NCI-H345 (cell line): ENCODE results near the gene TRAF4.

Experiments
- DNase-seq: peaks from one replicate; lab custom pipeline; 2025; lab: John Stamatoyannopoulos, UW

Gene TRAF4

GRCh38 chr17:28743243-28744103 is at the start of gene TRAF4:
TSS of gene TRAF4 (plus strand) at chr17:28744011. CDS start at chr17:28744113, 102 bp downstream.
- DNase-seq, result peak; percentile 93

GRCh38 chr17:28698253-28698941 is 45.4 kb upstream of the TRAF4 start:
- no peak for DNase-seq

GRCh38 chr17:28700278-28700677 is 43.5 kb upstream of the TRAF4 start:
- no peak for DNase-seq

GRCh38 chr17:28700830-28701492 is 42.9 kb upstream of the TRAF4 start:
- DNase-seq, result no peak

- peak; percentile 77 for DNase-seq
Measured at GRCh38 chr17:28702026-28702751, 41.6 kb upstream of the TRAF4 start.

- no peak for DNase-seq
Measured at GRCh38 chr17:28702752-28703150, 41.1 kb upstream of the TRAF4 start.

GRCh38 chr17:28703552-28704218 is 40.1 kb upstream of the TRAF4 start:
- DNase-seq, result no peak

GRCh38 chr17:28704219-28704858 is 39.5 kb upstream of the TRAF4 start:
- no peak for DNase-seq

GRCh38 chr17:28705074-28705659 is 38.6 kb upstream of the TRAF4 start:
- DNase-seq, result peak; percentile 28

- no peak for DNase-seq
Measured at GRCh38 chr17:28705728-28706334, 38.0 kb upstream of the TRAF4 start.

- no peak for DNase-seq
Measured at GRCh38 chr17:28706471-28707338, 37.1 kb upstream of the TRAF4 start.

GRCh38 chr17:28707339-28707720 is 36.5 kb upstream of the TRAF4 start:
- no peak for DNase-seq

- peak; percentile 95 for DNase-seq
Measured at GRCh38 chr17:28710861-28711722, 32.7 kb upstream of the TRAF4 start.

- peak; percentile 73 for DNase-seq
Measured at GRCh38 chr17:28711723-28712031, 32.1 kb upstream of the TRAF4 start, which contains the start of gene PROCA1. TSS of gene PROCA1 (minus strand) at chr17:28711888. CDS start at chr17:28711660, 228 bp downstream.

- peak; percentile 70 for DNase-seq
Measured at GRCh38 chr17:28712032-28712704, 31.6 kb upstream of the TRAF4 start.

GRCh38 chr17:28712705-28713415 is 31.0 kb upstream of the TRAF4 start:
- no peak for DNase-seq

- no peak for DNase-seq
Measured at GRCh38 chr17:28714281-28714680, 29.5 kb upstream of the TRAF4 start.
